GM21723 (cell line): Measurements from ENCODE around the gene TVP23C.
"Not testable (repeated sequence)": the region's sequence is repeated elsewhere in the genome, so short reads cannot be mapped to it uniquely, and the experiment has no call there.

Experiments
- ATAC-seq: cut with Tn5 transposase; IDR thresholded peaks from one replicate; pipeline ENCODE4 v1.9.1; 2021; ENCODE audit warnings: mild to moderate bottlenecking, moderate library complexity; ENCODE audit not compliant: unreplicated experiment

Gene TVP23C

DNA sequence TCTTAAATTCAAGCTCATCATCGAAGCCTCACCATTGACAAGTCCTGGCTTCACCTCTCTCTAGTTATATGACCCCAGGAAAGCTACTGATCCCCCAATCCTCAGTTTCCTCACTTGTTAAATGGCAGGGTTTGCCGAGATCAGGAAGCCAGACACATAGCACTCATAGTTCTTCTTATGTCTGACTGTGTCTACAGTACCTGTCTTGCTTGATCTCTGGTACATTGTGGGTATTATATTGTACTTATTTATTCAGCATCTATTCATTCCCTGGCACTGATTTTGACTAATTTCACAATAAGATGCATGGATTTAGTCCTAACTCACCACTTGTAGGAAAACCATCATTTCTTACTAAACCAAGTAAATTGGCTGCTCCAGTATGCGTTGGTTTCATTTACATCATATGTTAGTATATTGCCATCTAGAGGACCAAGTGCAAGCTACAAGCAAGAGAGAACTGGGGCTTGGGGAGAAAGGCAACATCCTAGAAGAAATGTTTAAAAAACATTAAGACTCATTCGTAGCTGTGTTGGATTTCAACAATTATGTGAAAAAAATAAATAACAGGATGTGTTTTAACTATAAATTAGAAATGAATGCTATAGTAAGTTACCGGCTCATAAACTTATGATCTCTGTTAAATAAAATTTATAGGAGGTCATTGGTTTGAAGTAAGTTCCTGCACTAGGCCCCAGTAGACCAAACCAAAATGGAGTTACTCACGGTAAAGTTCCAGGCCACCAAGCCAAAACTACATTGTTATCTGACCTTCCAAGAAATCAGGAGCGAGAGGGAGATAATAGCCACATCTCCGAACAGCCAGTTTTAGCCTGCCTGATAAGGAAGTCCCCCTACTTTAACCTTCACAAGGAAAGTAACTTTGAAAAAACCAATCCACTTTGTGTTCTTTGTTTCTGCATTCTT, 36.7 kb downstream of the TVP23C start:
- peak; percentile 59 for ATAC-seq

GRCh38 chr17:15524990-15525985, 38.0 kb downstream of the TVP23C start:
- not testable (repeated sequence) for ATAC-seq

DNA sequence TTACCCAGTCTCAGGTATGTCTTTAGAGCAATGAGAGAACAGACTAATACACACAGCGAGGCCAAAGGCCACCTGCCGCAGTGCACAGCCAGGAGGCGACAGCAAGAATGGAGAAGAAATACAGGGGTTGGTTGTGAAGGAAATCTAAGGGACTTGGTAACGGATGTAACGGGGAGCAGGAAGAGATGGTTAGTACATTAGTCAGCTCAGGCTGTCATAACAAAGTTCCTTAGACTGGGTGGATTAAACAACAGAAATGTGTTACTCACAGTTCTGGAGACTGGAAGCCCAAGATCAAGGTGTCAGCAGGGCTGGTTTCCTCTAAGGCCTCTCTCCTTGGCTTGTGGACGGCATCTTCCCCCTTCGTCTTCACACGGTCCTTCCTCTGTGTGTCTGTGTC, 47.1 kb downstream of the TVP23C start:
- ATAC-seq = no peak

DNA sequence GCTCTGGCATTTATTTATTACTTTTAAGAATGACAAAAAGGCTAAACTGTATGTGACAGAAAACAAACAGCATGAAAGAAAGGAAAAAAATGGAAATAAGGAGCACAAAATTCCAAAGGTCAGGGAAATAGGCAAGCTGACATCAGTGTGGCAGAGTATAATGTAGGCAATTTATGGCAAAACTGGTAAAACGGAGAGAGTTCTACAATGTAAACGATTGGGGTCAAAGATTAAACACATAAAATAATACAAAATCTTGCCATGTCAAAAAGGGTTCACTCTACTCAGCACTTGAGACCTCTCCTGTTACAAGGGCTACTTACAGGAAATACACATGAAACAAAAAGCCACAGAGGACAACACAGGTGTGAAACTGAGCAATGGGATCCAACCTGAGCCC, 48.8 kb downstream of the TVP23C start:
- ATAC-seq = no peak

DNA sequence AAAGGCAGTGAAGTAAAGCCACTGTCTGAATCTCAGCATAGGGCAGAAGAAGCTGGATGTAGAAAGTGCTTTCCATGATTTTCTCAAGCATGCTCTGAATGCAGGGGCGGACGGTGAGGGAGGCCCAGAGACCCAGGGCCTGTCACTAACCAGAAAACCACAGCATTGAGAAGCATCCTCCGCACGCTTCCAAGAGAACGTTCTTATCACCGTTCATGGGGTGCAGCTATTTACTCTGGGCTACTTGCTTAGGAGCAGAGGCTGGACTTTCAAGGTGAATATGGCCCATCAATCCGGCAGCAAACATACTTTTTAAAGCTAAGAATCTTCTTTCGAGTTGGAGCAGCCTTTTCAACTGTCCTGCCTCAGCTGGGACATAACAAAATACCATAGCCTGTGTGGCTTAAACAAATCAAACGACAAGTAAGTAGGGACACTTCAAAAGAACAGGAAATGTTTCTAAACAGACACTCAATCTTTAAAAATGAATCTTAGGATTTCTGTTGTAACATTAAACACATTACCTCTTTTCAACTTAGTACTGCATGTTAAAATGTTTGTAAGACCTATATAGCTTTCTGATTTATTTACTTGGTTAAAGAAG, 49.3 kb downstream of the TVP23C start:
- ATAC-seq = no peak

DNA sequence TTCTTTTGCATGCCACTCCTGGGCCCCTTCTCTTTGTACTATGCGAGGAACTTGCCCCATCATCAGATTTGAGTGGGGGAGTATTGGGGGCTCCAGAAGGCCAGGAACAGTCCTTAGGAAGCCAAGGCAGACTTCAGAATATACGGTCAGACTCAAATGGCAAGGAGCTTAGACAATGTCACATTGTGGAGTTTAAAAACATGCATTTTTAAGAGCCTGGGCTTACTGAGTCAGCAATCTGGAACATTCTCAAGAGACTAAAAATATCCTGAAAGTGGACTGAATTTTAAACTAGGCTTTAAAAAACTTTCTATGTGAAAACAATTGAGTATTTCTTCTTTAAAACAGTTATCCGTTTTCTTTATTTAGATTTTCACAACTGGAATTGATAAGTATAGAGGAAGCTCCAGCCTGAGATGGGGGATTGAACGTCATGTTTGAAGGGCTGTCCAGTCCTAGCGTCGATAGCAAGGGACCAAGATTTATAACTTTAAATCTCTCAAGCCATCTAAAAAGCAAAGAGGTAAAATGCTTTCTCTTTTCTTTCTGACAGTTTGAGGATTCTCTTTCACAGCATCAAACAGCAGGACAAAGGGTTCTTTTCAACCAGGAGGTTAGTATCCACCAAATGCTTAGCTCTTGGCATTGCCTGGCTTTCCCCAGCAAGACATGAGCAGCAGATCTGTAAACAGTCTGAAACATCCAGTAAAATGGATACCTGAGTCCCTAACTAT, 50.1 kb downstream of the TVP23C start:
- ATAC-seq = no peak

- ATAC-seq = no peak
Observed at GRCh38 chr17:15512071-15512709, 51.1 kb downstream of the TVP23C start.

- ATAC-seq = peak; percentile 70
Observed at GRCh38 chr17:15511142-15511541, 52.1 kb downstream of the TVP23C start.

DNA sequence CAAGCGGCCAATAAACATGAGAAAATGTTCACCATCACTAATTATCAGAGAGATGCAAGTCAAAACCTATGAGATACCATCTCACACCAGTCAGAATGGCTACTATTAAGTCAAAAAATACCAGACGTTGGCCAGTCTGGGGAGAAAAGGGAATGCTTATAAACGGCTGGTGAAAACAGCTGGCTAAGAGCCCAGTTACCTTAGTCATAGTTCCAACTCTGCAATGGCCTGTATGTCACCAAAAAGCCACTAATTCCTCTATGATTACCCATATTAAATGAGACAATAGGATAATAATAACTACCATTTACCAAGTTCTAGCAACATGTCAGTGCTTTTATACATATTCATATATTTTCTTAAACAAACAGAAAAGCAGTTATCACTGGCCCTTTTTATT, 52.9 kb downstream of the TVP23C start:
- ATAC-seq = no peak

- ATAC-seq = no peak
Observed at GRCh38 chr17:15509095-15509494, 54.2 kb downstream of the TVP23C start.

- ATAC-seq = no peak
Observed at GRCh38 chr17:15508466-15508865, 54.8 kb downstream of the TVP23C start.

DNA sequence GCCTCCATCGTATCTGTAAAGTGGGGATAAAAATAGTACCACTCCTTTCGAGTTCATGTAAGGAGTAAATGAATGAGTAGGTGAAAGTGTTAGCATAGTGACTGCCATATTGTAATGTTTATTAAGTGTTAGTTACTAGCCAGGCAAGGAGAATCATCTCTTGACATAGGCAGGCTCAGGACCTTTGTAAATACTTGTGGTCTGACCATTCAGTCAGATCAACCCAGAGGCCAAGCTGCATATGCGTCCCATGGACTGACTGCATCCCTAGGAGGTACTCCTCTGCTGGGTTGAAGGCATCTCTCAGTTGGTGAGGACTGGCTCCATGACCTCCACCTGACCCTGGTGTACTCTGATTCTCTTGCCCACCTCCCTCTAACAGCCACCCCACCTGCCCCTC, 55.4 kb downstream of the TVP23C start:
- no peak for ATAC-seq

DNA sequence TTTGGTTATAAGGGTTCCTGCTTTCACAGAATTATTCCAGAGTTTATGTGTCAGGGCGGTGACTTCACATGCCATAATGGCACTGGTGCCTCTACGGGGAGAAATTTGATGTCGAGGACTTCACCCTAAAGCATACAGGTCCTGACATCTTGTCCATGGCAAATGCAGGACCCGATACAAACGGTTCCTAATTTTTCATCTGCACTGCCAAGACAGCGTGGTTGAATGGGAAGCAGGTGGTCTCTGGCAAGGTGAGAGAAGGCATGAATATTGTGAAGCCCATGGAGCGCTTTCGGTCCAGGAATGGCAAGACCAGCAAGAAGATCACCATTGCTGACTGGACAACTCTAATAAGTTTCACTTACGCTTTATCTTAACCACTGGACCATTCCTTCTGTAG, 56.3 kb downstream of the TVP23C start:
- no peak for ATAC-seq

GRCh38 chr17:15505708-15506107, 57.6 kb downstream of the TVP23C start:
- not testable (repeated sequence) for ATAC-seq

- ATAC-seq = no peak
Observed at GRCh38 chr17:15503731-15504130, 59.6 kb downstream of the TVP23C start.

- peak; percentile 93 for ATAC-seq
Observed at GRCh38 chr17:15502369-15503112, 60.7 kb downstream of the TVP23C start.

DNA sequence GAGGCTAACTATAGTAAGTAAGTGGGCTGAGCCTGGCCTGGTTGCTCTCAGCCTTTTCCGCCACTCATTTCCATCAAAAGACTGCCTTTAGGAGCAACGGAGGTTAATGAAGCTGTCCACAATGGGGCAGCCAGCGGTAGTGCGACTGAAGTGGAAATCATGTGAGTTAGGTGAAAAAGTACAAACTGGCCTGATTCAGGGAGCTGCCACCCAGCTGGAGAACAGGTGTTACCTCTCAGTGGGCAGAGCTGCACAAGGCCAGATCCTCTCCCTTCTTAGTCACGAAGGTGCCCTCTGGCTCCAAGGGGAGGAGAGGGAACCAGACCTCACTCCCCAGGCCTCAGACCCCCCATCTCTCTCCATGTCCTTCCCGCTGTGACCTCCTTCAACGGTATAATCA, 61.5 kb downstream of the TVP23C start:
- ATAC-seq = no peak

DNA sequence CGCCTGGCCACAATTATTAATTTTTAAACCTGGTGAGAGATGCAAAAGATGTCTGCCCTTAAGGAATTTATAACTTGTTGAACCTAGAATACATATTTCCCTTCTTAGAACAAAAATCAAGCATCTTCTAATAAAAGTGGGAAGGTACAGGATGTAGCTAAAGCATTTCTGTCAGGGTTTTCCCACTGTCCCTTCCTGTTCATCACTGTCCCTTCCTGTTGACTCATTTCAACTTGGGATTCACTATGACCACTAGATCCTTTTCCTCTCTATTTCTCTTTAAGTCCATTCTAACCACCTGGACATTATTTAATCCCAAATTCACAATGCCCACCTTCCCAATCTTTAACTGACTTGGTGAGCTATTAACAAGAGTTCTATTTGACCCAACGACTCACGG, 62.0 kb downstream of the TVP23C start:
- no peak for ATAC-seq

- no peak for ATAC-seq
Observed at GRCh38 chr17:15498107-15498506, 65.2 kb downstream of the TVP23C start.
